LNCaP clone FGC (cell line): Measurements from ENCODE around the gene CHCHD6.

Source experiments
- DNase-seq: peaks from one replicate; pipeline ENCODE4 v3.0.0-alpha.2; 2011; ENCODE audit warnings: low read depth
- H3K4me3 ChIP-seq: 2 replicates; pipeline ENCODE4 v1.5.1; 2011; ENCODE audit warnings: mild to moderate bottlenecking, low read depth, low read length, control low read depth
- CTCF ChIP-seq: IDR thresholded peaks from 2 replicates; pipeline ENCODE4 v1.5.1; 2012; ENCODE audit warnings: mild to moderate bottlenecking; ENCODE audit not compliant: control insufficient read depth, insufficient read depth; ENCODE audit errors: extremely low read depth

The CHCHD6 gene

DNA sequence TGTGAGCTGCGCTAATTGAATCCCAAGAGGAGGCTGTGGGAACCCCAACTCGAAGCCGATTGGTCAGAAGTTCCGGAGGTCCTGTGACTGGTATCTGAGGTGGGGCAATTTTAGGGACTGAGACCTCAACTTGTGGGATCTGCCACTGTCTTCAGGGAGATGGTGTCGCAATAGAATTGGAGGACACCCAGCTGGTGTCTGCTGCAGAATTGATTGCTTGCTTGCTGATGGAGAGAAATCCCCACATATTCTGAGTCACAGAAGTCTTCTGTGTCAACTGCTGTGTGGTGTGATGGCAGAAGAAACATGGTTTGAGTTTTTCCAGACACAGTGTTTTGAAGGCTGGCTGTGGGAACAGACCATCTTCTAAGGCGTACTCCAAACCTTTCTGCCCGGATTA, 179.2 kb downstream of the CHCHD6 start:
- no peak for TF ChIP-seq CTCF
- DNase-seq, result no peak
- no peak overlapping the region for H3K4me3 ChIP-seq

GRCh38 chr3:126885425-126885824, 181.4 kb downstream of the CHCHD6 start:
- no peak for TF ChIP-seq CTCF
- no peak for DNase-seq

GRCh38 chr3:126886217-126886616, 182.2 kb downstream of the CHCHD6 start:
- H3K4me3 ChIP-seq, result no peak overlapping the region
- no peak for TF ChIP-seq CTCF
- no peak for DNase-seq

More at GRCh38 chr3:126885425-126885824, 181.4 kb downstream of the CHCHD6 start:
- H3K4me3 ChIP-seq, result no peak overlapping the region

GRCh38 chr3:126887686-126888085, 183.6 kb downstream of the CHCHD6 start:
- H3K4me3 ChIP-seq, result no peak overlapping the region
- TF ChIP-seq CTCF, result no peak
- no peak for DNase-seq

DNA sequence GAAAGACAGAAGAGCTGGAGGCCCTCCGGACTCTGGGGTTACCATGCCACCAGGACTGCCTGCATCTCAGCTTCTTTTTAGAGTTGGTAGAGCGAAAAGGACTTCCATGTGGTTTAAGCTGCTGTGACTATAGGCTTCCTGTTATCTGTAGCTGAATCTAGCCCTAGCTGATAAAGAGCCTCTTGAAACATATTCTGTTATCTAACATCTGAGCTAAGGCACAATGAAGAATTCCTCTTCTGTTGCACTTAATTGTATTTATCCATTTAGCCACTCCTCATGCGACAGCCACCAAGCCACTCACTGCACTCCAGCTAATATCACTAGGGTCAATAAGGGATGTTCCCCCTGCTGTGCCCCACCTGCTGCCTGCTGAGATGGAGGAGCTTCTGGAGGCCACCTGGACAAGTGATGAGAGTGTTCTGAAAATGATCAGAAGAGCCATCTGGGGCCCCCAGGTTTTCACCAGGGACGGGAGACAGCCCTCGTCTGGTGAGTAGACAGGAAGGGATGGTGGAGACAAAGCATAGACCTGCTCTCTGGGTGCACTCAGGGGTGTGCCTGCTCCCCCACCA, 184.2 kb downstream of the CHCHD6 start:
- DNase-seq, result no peak
- no peak overlapping the region for H3K4me3 ChIP-seq
- no peak for TF ChIP-seq CTCF

GRCh38 chr3:126889276-126890201, 185.5 kb downstream of the CHCHD6 start:
- no peak for DNase-seq
- TF ChIP-seq CTCF, result no peak
- H3K4me3 ChIP-seq, result no peak overlapping the region
